NOMO-1 treated with dmso at 0.1 percent for 144 hours (cell line): ENCODE measurements around the gene TRIM23.
"Not testable (repeated sequence)": the region's sequence is repeated elsewhere in the genome, so short reads cannot be mapped to it uniquely, and the experiment has no call there.

Experiments used
- DNase-seq: peaks from one replicate; lab custom pipeline; 2025; ENCODE audit not compliant: unreplicated experiment; lab: John Stamatoyannopoulos, UW

Gene TRIM23

DNA sequence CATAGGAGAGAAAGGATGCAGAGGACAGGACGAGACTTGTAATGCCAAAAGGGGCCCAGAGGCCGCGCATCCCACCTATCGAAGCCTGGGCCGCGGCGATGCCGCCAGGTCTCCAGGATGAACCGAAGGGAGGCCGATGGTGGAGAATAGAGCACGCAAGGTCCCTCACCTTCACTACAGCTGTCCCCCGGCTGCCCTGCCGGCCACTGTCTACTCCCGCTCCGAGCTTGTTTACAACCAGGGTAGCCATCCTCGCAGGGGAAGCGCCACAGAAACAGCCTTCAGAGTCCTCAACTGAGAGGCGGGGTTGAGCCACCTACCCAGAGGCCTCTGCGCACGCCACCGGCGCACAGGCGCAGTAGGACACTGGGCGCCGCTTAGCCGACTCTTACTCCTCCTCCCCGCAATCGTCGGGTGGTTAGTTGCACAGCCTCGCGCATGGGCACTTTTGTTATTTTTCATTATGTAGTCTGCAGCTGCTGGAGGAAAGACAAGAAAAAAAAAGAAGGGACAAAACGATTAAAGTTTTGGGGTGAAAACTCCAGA, at the start of gene TRIM23:
TRIM23 (minus strand) TSS at position 309 of the 546 bp plus-strand sequence; CDS start at position 250, 59 bp downstream.
- DNase-seq: peak; percentile 94

GRCh38 chr5:65672796-65673195, 48.7 kb upstream of the TRIM23 start:
- no peak for DNase-seq

DNA sequence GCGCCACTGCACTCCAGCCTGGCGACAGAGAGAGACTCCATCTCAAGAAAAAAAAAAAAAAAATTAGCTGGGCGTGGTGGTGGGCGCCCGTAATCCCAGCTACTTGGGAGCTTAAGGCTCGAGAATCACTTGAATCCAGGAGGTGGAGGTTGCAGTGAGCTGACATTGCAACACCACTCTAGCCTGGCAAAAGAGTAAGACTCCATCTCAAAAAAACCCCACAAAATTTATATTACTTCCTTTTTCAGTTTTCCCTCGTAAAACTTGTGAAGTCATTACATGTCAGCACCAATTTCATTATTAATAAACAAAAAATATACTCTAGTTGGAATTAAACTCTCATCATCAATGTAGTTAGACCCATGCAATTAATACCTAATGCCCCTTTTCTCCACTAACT, 44.6 kb upstream of the TRIM23 start:
- DNase-seq: peak; percentile 34

DNA sequence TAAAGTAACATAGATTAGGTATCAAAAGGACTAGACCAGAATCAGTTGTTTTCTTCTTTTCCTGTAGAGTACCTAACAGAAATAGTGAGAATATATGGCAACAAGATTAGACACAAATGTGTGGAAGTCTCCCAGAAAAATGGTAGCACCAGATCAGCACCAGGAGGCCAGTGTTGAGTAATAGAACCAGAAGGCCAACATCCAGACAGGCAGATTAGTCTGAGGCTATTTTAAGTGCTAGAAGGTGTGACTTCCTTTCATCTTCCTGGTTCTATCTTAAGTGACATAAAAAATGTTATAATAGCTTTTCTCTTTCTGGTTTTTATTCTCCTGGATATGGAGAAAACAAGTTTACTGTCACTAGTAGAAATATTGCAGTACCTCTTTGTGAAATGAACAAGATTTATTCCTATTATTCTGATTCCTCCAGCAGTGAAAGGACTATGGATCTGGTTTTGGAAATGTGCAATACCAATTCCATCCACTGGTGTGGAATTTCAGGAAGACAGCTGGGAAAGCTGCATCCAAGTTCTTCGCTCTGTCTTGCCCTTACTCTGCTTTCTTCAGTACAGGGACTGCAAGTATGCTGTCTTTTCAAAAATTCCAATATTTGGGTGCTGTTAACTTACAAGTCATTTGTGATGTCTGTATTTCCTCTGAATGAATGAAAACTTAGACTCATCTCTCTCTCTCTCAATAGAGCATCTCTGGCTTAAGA, 39.8 kb upstream of the TRIM23 start:
- no peak for DNase-seq

DNA sequence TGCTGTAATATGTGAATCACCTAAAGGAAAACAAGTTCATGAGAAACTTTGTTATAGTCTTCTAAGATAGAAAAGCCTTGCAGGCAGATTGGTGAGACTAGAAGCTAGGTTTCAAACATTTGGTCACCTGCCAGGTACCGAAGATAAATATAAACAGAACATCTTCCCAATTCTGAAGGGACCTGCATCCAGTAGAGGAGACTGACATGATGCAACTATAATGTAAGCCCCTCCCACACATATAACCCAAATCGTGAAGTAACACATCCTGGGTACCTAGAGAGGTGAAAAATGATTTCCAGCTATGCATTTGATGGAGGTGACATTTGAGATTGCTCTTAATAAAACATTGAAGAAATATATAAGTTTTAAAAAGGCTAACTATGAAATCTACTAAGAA, 30.6 kb upstream of the TRIM23 start:
- DNase-seq: no peak

GRCh38 chr5:65651144-65651543, 27.0 kb upstream of the TRIM23 start:
- no peak for DNase-seq

GRCh38 chr5:65647941-65648340, 23.8 kb upstream of the TRIM23 start:
- DNase-seq: no peak

- no peak for DNase-seq
Measured at GRCh38 chr5:65646938-65647337, 22.8 kb upstream of the TRIM23 start.

- no peak for DNase-seq
Measured at GRCh38 chr5:65640240-65640639, 16.1 kb upstream of the TRIM23 start.

- DNase-seq: no peak
Measured at GRCh38 chr5:65630981-65631380, 6.8 kb upstream of the TRIM23 start.

GRCh38 chr5:65625743-65626142, 1.6 kb upstream of the TRIM23 start:
- no peak for DNase-seq

GRCh38 chr5:65624571-65625555, 730 bp upstream of the TRIM23 start, which contains the start of the genes SHLD3 and TRAPPC13:
TSS of gene SHLD3 (plus strand) at chr5:65625027. CDS start at chr5:65629588, 4,561 bp downstream.
TSS of gene TRAPPC13 (plus strand) at chr5:65625027. CDS start at chr5:65625061, 34 bp downstream.
- peak; percentile 94 for DNase-seq

GRCh38 chr5:65623482-65623881, 651 bp downstream of the TRIM23 start:
- DNase-seq: no peak

- not testable (repeated sequence) for DNase-seq
Measured at GRCh38 chr5:65621961-65622360, 2.2 kb downstream of the TRIM23 start.

DNA sequence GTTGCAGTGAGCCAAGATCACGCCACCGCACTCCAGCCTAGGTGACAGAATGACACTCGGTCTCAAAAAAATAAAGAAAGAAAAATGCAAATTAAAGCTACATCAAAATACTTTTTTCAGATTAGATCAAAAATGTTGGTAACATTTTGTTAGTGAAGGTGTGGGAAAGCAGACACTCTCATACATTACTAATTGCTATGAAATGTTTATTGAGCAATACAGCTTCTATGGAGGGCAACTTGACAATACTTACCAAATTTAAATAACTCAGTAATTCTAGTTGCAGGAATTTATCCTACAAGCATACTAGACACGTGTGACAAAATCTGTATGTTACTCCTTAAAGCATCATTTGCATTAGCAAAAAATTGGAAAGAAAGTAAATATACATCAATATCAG, 4.1 kb downstream of the TRIM23 start:
- no peak for DNase-seq

GRCh38 chr5:65612298-65612907, 11.7 kb downstream of the TRIM23 start:
- DNase-seq: no peak

GRCh38 chr5:65611524-65611923, 12.6 kb downstream of the TRIM23 start:
- no peak for DNase-seq

- DNase-seq: not testable (repeated sequence)
Measured at GRCh38 chr5:65601761-65602160, 22.4 kb downstream of the TRIM23 start.

GRCh38 chr5:65588694-65589093, 35.4 kb downstream of the TRIM23 start:
- no peak for DNase-seq

GRCh38 chr5:65577141-65577540, 47.0 kb downstream of the TRIM23 start:
- no peak for DNase-seq
